CD4-positive, alpha-beta T cell treated with Interleukin-6 for 4 hours (primary cell): ENCODE data around the gene KRTAP10-12.
"Not testable (repeated sequence)": the region's sequence is repeated elsewhere in the genome, so short reads cannot be mapped to it uniquely, and the experiment has no call there.

ENCODE experiments used
- DNase-seq: peaks from one replicate; pipeline ENCODE4 v3.0.0-alpha.2; 2020; ENCODE audit warnings: mixed read lengths

KRTAP10-12 gene, protein sequence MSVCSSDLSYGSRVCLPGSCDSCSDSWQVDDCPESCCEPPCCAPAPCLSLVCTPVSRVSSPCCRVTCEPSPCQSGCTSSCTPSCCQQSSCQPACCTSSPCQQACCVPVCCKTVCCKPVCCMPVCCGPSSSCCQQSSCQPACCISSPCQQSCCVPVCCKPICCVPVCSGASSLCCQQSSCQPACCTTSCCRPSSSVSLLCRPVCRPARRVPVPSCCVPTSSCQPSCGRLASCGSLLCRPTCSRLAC

DNA sequence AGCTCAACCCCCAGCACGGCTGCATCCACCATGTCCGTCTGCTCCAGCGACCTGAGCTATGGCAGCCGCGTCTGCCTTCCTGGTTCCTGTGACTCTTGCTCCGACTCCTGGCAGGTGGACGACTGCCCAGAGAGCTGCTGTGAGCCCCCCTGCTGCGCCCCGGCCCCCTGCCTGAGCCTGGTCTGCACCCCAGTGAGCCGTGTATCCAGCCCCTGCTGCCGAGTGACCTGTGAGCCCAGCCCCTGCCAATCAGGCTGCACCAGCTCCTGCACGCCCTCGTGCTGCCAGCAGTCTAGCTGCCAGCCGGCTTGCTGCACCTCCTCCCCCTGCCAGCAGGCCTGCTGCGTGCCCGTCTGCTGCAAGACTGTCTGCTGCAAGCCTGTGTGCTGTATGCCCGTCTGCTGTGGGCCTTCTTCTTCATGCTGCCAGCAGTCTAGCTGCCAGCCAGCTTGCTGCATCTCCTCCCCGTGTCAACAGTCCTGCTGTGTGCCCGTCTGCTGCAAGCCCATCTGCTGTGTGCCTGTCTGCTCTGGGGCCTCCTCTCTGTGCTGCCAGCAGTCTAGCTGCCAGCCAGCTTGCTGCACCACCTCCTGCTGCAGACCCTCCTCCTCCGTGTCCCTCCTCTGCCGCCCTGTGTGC is at the start of gene KRTAP10-12:
TSS of gene KRTAP10-12 (plus strand) at position 1 of the 639 bp plus-strand sequence. CDS start at position 31, 30 bp downstream.
- not testable (repeated sequence) for DNase-seq

DNA sequence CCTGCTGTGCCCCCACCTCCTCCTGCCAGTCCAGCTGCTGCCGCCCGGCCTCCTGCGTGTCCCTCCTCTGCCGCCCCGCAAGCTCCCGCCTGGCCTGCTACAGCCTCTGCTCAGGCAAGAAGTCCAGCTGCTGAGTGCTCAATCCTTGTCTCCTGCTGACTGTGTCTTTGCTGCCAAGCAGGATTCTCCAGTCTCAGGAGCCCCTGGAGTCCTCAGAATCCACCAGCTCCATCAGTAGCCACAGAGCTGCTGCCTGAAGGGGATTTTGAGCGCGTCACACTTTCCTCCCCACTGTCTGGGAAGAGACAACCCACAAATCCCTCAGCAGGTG is 49.8 kb upstream of the KRTAP10-12 start:
- DNase-seq: no peak

DNA sequence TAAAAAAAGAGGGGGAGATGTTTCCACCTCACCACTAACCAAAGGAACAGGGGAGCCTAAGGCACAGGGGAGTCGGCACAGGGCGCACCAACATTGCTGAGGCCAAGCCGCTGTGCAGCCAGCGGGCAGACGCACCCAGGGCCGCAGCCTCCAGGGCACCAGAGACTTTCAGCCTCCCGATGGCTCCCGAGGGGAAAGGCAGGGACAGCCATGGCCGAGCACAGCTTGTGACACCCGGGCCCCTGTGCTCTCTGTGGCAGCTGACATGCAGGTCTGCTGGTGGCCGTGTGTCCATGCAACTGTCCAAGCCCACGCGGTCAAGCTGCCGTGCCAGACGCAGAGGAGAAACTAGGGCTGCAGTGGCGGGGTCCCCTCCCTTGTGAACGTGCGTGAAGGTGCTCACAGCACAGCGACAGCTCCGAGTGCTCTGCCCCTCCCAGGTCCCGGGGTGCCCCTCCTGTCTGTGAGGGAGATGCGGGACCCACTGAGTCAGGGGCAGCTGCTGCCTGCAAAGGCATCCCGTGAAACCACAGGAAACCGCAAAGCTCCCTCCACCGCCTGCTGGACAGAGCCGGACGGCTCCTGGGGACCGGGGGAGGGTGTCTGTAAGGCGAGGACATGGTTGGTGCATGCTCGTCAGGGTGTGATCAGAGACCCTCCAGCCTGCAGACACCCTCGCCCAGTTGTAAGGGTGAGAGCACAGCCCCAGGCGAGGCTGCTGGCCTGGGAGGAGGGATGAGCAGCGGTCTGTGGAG is 48.2 kb upstream of the KRTAP10-12 start:
- no peak for DNase-seq

- no peak for DNase-seq
Measured at GRCh38 chr21:44649521-44650100, 47.4 kb upstream of the KRTAP10-12 start.

GRCh38 chr21:44650265-44650972 is 46.6 kb upstream of the KRTAP10-12 start:
- DNase-seq: no peak

DNA sequence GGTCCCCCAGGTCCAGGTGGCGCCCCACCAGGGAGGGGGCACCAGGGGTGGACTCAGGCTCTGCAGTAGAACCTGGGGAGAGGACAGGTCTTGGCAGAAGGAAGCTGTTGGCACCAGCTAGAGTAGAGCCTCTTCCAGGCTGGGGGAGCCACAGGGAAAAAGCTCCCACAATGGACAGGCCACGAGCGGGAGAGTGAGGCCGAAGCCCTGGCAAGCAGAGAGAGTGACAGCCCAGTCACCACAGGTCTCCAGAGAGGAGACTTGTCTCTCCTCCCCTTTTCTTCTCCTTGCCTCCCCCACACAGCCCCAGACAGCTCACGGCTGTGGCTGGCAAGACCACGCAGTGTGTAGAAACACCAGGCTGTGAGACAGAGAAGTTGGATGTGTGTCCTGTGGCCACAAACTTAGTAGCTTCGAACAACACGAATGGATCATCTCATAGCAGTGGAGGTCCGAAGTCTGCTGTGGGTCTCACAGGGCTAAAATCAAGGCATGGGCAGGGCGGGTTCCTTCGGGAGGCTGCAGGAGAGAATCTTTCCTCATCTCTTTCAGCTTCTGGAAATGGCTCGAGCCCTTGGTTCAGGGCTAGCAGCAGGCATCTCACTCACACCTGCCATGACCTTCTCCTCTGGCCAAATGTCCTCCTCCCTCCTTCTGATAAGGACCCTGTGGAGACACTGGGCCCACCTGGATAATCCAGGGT is 45.8 kb upstream of the KRTAP10-12 start:
- no peak for DNase-seq

GRCh38 chr21:44653123-44653522 is 43.8 kb upstream of the KRTAP10-12 start:
- no peak for DNase-seq

DNA sequence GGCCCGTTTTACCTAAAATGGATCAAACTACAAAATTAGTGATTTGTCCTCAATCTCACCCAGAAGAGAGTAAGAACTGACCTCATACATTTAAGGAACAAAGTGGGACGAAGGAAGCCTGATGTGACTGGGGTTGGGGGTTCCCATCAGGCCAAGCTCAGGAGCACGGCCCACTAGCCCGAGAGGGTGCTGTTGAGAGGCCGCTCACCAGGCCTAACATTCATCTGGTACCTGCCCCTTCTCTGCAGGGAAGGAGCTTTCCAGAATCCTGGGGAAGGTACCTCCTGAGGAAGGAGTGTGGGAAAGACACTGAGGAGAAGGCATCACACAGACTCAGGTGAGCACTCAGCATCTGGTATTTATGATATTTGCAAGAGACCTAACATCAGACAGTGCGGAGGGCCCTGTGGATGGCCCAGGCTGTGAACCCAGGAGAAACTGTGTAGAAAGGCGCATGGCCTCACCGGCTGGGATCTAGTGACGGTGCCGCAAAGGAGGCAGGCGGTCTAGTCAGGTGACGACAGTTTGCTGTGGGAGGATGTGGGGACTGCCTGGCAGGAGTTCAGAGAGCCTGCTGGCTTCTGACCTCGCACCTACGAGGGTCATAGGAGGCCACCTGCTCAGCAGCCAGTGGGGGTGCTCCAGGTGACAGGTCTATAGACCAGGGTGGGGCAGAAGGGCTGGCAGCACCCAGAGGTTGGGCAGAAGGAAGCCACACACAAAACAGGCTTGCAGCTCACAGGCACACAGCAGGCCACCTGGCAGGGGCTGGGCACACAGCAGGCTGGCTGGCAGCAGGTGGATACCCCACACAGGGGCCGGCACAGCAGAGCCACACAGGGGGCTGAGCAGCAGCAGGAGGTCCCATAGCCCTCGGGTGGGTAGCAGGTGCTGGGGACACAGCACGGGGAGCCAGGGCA is 43.1 kb upstream of the KRTAP10-12 start:
- peak; percentile 67 for DNase-seq

DNA sequence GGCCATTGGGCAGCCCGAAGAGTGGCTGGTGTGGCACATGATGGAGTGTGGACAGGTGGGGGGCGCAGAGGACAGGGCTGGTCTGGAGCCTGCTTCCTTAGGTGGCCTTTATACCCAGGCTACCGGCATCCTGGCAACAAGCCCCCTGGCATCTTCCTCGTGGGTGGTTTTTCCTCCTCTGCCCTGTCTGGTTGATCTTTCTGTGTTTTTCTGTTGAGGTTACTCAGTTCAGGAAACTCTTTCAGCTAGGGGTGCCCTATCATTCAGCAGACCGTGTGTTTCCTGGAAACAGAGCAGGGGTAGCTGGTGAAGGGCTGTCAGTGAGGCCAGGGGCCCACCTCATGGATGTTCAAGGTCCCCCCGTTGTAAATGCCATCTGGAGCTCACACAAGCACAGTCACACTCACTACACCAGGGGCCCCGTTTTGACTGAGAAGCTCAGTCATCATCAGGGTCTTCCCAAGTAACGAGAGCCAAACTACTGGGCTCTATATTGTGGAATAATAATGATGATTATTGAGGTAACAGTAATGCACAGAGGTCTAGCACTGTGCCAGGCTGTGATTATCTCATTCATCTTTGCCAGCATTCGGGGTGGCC is 42.3 kb upstream of the KRTAP10-12 start, which contains the start of gene KRTAP12-4:
TSS of gene KRTAP12-4 (minus strand) at position 84 of the 600 bp plus-strand sequence. CDS start at position 39, 45 bp downstream.
- DNase-seq: peak; percentile 12

GRCh38 chr21:44656868-44657267 is 40.1 kb upstream of the KRTAP10-12 start:
- DNase-seq: no peak

- DNase-seq: peak; percentile 63
Measured at GRCh38 chr21:44657635-44658540, 39.1 kb upstream of the KRTAP10-12 start, which contains the start of gene KRTAP12-3. KRTAP12-3 (plus strand) TSS chr21:44657932; CDS start chr21:44657980, 48 bp downstream.

- DNase-seq: no peak
Measured at GRCh38 chr21:44658541-44658910, 38.4 kb upstream of the KRTAP10-12 start.

GRCh38 chr21:44658913-44659595 is 37.9 kb upstream of the KRTAP10-12 start:
- peak; percentile 41 for DNase-seq

GRCh38 chr21:44661567-44661966 is 35.4 kb upstream of the KRTAP10-12 start:
- not testable (repeated sequence) for DNase-seq

GRCh38 chr21:44664691-44665090 is 32.3 kb upstream of the KRTAP10-12 start:
- DNase-seq: no peak

GRCh38 chr21:44666401-44667320 is 30.3 kb upstream of the KRTAP10-12 start, which contains the start of gene KRTAP12-2:
KRTAP12-2 (minus strand) TSS chr21:44666927; CDS start chr21:44666886, 41 bp downstream.
- no peak for DNase-seq

DNA sequence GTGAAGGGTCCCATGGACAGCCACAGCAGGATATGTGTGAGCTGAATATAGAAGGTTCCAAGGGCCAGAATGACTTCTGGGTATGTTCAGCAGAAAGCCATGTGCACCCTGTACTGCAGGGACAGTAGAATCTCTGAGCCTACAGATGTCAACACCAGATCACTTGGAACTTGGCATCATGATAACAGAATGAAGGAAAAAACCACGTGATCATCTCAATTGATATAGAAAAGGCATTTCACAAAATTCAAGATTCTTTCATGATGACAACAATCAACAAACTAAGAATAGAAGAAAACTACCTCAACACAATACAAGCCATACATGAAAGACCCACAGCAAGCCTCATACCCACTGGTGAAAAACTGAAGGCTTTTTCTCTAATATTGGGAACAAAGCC is 29.4 kb upstream of the KRTAP10-12 start:
- no peak for DNase-seq
